Measurements from ENCODE around the gene FGD5.

DNA sequence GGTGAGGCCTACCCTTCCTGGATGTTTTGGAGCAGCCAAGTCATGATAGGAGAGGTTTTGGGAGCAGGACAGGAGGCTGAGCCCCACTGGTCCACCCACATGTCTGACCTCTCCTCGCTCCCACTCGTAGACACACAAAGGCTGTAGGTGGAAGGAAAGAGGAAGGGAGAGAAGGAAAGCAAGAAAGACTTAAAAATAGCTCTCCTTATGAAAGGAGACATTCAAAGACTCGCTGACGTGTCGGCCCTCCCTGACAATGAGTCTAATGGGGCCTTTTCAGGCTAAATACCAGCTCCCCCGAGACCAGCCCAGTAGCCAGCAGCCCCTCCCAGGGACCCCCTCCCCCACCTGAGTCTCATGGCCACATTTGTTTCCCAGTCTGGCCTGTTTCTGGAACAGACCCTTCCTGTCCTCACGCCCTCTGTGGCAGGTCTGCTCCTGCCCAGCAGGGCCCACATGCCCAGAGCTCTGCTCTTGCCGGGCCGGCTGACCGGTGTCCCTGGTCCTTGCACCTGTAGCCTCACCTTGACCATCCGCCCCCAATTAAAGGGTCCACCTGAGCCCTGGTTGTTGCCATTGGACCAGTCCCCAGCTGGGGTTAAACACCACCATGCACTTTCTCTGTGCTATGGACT, 49.3 kb downstream of the FGD5 start:
- TF ChIP-seq POLR2A (IDR thresholded peaks at IDR 0.05): no peak
- TF ChIP-seq, protein P1, sequence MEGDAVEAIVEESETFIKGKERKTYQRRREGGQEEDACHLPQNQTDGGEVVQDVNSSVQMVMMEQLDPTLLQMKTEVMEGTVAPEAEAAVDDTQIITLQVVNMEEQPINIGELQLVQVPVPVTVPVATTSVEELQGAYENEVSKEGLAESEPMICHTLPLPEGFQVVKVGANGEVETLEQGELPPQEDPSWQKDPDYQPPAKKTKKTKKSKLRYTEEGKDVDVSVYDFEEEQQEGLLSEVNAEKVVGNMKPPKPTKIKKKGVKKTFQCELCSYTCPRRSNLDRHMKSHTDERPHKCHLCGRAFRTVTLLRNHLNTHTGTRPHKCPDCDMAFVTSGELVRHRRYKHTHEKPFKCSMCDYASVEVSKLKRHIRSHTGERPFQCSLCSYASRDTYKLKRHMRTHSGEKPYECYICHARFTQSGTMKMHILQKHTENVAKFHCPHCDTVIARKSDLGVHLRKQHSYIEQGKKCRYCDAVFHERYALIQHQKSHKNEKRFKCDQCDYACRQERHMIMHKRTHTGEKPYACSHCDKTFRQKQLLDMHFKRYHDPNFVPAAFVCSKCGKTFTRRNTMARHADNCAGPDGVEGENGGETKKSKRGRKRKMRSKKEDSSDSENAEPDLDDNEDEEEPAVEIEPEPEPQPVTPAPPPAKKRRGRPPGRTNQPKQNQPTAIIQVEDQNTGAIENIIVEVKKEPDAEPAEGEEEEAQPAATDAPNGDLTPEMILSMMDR (IDR thresholded peaks at IDR 0.05): no peak

Measured in stomach (tissue), 4 donors.